NCI-H2227 (cell line): ENCODE results near the gene PREB.

Experiments used
- DNase-seq: peaks from one replicate; lab custom pipeline; 2025; ENCODE audit not compliant: unreplicated experiment; lab: John Stamatoyannopoulos, UW

The PREB gene

GRCh38 chr2:27152796-27153464 lies 18.5 kb upstream of the PREB start:
- no peak for DNase-seq

DNA sequence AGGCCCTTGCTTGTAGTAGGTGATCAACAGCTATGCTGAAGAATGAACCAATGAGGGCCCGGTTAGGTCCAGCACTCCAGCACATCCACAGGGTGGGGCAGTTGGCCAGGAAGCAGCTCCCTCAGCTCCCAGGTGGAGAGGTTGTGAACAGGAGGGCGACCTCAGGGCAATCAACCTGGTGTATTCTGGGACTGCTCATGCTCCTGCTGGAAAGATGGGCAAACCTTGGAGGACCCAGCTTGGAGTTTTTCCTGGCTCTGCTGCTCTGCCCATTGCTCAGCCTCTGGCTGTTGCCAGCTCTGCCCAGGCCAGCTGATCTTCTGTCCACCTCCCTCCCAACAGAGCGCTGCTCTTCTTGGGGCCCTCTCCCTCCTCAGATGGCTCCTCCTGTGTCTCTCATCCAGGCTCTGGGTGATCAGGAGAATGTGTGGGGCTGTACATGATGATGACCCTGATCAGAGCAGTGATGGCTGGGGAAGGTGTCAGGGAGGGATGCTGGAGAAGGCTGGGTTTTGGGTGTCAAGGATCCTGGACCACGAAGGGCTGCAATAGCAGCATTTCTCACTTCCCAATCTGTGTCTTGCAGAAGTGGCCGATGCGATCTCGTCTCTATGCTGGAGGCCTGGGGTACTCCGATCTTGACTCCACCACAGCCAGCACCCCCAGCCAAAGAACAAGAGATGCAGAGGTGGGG lies 17.8 kb upstream of the PREB start:
- no peak for DNase-seq

- DNase-seq = no peak
These were observed 16.3 kb upstream of the PREB start for GRCh38 chr2:27150639-27151230.

DNA sequence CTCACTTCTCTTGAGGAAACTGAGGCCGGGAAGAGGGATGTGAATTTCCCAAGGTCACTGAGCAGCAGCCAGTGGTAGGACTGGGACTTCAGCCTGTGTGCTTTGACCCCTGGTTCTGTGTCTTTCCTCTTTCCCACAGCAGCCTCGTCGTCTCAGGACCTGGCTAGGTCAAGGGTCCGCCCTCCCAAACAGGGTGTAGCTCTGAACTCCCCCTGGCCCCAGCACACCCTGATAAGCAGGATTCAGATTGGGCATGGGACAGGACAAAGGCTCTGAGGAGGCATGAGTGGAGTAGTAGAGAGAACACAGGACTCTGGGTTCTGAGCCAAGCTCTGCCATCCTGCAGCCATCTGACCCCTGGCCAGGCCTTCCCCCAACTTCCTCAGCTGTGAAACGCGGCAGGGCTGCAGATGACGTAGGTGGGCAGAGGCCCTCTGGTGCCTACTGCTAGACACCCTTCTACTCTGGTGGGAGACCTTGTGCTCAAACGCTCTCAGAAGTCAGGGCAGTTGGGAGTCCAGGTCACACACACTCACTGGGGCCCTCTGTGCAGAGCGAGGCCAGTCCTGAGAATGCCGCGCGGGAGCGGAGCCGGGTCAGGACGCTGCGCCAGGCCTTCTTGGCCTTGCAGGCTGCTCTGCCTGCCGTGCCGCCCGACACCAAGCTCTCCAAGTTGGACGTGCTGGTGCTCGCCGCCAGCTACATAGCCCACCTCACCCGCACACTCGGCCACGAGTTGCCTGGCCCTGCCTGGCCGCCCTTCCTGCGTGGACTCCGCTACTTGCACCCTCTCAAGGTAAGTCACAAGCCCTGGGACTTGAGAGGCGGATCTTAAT lies 15.4 kb upstream of the PREB start:
- no peak for DNase-seq

- DNase-seq = no peak
These were observed 14.5 kb upstream of the PREB start, which contains the start of gene TCF23 for GRCh38 chr2:27148801-27149439. TCF23 (plus strand) TSS chr2:27149004; CDS start chr2:27149134, 130 bp downstream.

DNA sequence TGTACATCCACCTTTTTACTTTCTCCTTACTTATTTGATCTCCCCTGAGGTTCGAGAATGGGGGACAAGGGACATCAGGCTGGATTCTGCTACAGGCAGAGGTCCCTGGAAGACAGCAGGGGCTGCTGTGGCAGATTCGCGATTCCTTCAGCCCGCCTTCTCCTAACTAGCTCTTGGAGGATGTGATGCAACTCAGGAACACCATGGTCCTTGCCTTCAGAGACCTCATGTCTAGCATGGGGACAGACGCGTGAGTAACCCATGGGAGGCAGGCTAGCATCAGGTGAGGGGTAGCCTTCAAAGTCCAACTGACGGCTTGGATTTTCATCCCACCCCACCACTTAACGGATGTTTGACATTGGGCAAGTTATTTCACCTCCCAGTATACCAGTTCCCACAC lies 13.5 kb upstream of the PREB start:
- DNase-seq = no peak

- DNase-seq = no peak
These were observed 11.2 kb upstream of the PREB start for GRCh38 chr2:27145682-27146081.

- DNase-seq = no peak
These were observed 8.8 kb upstream of the PREB start for GRCh38 chr2:27143285-27143684.

DNA sequence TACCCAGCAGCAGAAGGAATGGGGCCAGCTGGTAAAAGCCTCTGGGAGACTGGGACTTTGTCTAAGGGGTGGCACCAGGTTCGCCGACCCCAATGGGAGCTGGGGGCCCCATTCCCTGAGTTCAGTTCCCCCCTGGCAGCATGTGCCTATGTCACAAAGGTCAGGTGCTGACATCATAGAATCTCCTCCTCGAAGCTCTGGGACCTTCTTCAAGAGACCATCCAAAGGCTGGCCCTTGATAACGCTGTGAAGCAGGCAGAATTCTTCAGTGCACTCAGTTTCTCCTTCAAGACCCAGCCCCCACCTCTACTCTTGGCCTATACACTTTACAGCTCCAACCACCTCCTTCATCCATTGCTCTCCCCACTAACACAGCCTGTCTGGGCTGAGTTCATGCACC lies 4.9 kb upstream of the PREB start, which contains the start of gene PRR30:
TSS of gene PRR30 (minus strand) at position 101 of the 400 bp plus-strand sequence. CDS start 1,081 bp downstream, outside the sequence.
- DNase-seq = no peak

- no peak for DNase-seq
These were observed 3.7 kb upstream of the PREB start for GRCh38 chr2:27138111-27138510.

DNA sequence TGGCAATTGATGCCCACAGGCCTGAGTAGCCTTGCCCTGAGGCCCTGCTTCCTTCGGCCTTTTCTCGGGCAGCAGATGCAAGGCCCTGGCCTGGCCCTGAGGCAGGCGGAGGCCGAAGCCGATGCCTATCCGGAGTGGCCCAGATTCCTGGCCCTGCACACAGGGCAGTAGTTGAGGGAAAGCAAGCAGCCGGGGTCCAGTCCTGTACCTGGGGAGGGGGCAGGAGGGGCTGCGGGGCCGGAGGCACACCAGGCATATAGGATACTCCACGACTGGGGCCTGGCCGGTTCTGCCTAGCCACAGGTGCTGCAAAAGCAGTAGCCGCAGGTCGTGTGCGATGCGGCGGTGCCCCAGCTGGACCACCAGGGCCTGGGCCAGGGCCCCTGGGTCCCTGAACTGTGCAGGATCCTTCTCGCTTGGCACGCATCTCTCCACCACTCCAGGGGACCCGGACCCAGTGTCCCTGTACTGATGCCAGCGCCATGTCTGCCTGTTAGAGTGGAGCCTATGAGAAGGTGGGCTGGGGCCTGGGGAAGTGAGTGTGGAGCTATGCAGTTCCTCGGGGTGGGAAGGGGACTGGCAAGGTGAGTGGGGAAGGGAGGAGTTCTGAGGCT lies 3.0 kb upstream of the PREB start:
- DNase-seq = no peak

DNA sequence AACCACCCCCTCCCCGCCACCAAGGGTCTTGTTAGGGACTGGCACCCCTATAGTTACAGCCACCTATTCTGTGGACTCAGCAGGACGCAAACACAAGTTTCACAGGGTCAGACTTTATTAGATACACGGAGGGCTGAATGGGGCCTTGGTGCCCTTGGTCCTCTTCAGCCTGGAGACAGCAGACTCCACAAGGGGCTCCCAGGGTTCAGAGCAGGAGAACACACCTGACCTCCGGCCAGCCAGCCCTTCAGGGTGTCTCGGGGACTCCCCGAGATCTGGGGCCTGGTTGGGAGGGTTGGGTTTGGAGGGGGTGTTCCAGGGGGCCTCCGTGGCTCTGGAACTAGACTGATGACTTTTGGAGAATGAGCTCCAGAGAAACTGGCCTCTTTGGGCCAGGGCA lies 2.3 kb upstream of the PREB start:
- no peak for DNase-seq

- DNase-seq = no peak
These were observed 1.1 kb upstream of the PREB start for GRCh38 chr2:27135478-27135955.

DNA sequence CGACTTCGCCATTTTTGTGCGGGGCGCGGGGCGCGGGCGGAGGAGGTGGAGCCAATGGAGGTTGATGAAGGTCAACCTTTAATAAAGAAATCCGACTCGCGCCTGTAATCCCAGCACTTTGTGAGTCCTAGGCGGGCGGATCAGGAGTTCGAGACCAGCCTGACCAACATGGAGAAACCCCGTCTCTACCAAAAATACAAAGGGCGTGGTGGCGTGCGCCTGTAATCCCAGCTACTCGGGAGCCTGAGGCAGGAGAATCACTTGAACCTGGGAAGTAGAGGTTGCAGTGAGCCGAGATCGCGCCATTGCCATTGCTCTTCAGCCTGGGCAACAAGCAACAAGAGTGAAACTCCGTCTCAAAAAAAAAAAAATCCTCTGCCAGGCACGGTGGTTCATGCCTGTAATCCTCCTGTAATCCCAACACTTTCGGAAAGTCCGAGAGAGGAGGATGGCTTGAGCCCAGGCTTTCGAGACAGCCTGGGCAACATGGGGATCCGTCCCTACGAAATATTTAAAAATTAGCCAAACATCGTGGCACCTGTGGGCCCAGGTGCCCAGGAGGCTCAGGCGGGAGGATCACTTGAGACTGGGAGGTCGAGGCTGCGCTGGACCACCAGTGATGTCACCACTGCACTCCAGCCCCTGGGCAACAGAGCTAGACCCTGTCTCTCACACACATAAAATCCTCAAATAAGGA lies 493 bp upstream of the PREB start:
- no peak for DNase-seq

DNA sequence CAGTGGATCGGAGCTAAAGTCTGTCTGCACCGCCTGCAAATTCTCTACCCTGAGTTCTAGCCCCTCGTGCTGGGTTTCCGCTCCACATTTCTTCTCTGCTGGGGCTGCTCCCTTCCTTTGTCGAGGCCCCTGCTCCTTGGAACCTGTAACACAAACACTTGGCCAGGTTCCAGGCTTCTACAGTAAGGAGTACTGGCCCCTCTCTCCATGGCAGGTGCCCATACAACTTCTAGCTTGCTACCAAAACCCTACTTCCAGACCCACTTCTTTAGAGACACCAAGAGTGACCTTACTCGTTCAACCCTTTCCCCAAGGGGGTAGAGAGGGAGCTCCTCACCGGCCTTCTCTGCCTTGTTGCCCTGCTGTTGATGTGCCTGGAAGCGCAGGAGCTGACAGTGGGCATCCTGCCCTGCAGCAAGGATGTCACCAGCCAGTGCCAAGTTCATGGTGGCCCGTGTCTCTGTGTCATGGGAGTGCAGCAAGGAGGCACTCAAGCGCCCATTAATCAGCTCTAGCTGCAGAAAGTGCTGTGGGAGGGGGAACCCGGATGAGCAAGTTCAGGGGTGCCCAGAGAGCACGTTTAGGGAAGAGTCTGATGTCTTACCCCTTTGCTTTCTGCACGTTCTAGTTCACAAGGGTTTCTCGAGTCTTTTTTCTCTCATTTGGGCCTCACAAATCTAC lies 1.1 kb downstream of the PREB start:
- no peak for DNase-seq

DNA sequence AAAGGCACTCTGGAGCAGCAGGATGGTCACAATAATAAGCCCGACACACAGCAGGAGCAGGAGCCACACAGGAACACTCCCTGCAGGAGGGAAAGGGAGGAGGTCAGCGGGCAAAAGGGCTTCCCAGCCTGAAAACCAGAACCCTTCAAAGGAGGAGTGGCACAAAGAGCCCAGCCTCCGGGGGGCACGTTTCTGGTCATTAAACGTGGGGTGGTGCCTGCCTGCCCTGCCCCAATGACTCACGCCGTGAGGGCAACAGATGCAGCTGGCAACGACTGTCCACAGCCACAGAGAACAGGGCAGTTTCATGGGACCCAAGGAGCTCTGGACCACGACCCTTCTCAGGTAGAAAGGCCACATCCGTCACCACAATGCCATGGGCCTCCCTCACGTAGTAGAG lies 3.0 kb downstream of the PREB start:
- no peak for DNase-seq

- DNase-seq = no peak
These were observed 4.0 kb downstream of the PREB start for GRCh38 chr2:27130396-27130795.

GRCh38 chr2:27128668-27129571 lies 5.5 kb downstream of the PREB start:
- no peak for DNase-seq
